SK-N-MC (cell line): Measurements from ENCODE around the gene CDC42EP5.

Experiments used
- DNase-seq: peaks from one replicate; pipeline ENCODE4 v3.0.0-alpha.2; 2011; ENCODE audit warnings: low read depth, low spot score
- H3K27ac ChIP-seq: fragments of 200-600 bp; sonication (generic); 2 replicates; pipeline ENCODE4 v1.5.1; 2016; ENCODE audit warnings: mixed run types
- H3K36me3 ChIP-seq: fragments of 200-600 bp; sonication (generic); 2 replicates; pipeline ENCODE4 v1.6.1; 2017; ENCODE audit warnings: antibody characterized with exemption, low read length, mixed read lengths; ENCODE audit not compliant: insufficient read depth
- H3K4me3 ChIP-seq: fragments of 200-600 bp; sonication (generic); 2 replicates; pipeline ENCODE4 v1.5.1; 2016
- H3K9ac ChIP-seq: fragments of 200-600 bp; sonication (generic); 2 replicates; pipeline ENCODE4 v1.8.0; 2017; ENCODE audit warnings: mixed run types, mixed read lengths; ENCODE audit not compliant: insufficient read length
- H3K9me3 ChIP-seq: fragments of 200-600 bp; sonication (generic); 2 replicates; pipeline ENCODE4 v1.6.1; 2017; ENCODE audit warnings: low read depth, mild to moderate bottlenecking, antibody characterized with exemption, low read length, moderate library complexity, mixed read lengths
- EZH2 ChIP-seq: fragments of 200-600 bp; sonication (generic); IDR thresholded peaks from one replicate; pipeline ENCODE4 v1.6.1; 2017; ENCODE audit warnings: antibody characterized with exemption
- FOXP2 ChIP-seq: optimal IDR thresholded peaks from 2 replicates; pipeline ENCODE3; 2011; ENCODE audit warnings: mild to moderate bottlenecking, moderate library complexity; ENCODE audit not compliant: insufficient read depth; ENCODE audit errors: extremely low read length, control extremely low read depth
- POLR2AphosphoS5 ChIP-seq: IDR thresholded peaks from 2 replicates; pipeline ENCODE4 v1.6.1; 2012; ENCODE audit warnings: mild to moderate bottlenecking, low read depth, low read length, borderline replicate concordance

CDC42EP5 gene

GRCh38 chr19:54492568-54492967 is 19.5 kb upstream of the CDC42EP5 start:
- DNase-seq: no peak
- no peak for TF ChIP-seq EZH2
- TF ChIP-seq POLR2AphosphoS5: no peak
- no peak for TF ChIP-seq FOXP2
- no peak overlapping the region for H3K27ac ChIP-seq
- H3K36me3 ChIP-seq: no peaks in the 10 kb centered on the region
- no peaks in the 10 kb centered on the region for H3K9me3 ChIP-seq
- no peak overlapping the region for H3K9ac ChIP-seq
- no peak overlapping the region for H3K4me3 ChIP-seq

- Histone ChIP-seq H3K27ac (no peak overlapping the region), H3K9ac (no peak overlapping the region), H3K4me3 (no peak overlapping the region), H3K9me3 (no peaks in the 10 kb centered on the region), H3K36me3 (no peaks in the 10 kb centered on the region)
- DNase-seq: no peak
- TF ChIP-seq EZH2 (no peak), POLR2AphosphoS5 (no peak), FOXP2 (no peak)
These were observed 16.7 kb upstream of the CDC42EP5 start for GRCh38 chr19:54489766-54490165.

- no peak overlapping the region for H3K4me3 ChIP-seq
- no peak overlapping the region for H3K9ac ChIP-seq
- DNase-seq: no peak
- no peaks in the 10 kb centered on the region for H3K36me3 ChIP-seq
- no peak for TF ChIP-seq POLR2AphosphoS5
- no peak for TF ChIP-seq EZH2
- no peak for TF ChIP-seq FOXP2
- no peaks in the 10 kb centered on the region for H3K9me3 ChIP-seq
- H3K27ac ChIP-seq: no peak overlapping the region
These were observed 16.2 kb upstream of the CDC42EP5 start for GRCh38 chr19:54489341-54489740.

GRCh38 chr19:54485851-54486250 is 12.8 kb upstream of the CDC42EP5 start:
- Histone ChIP-seq H3K27ac (no peak overlapping the region), H3K4me3 (no peak overlapping the region), H3K9ac (no peak overlapping the region), H3K9me3 (no peaks in the 10 kb centered on the region), H3K36me3 (no peaks in the 10 kb centered on the region)
- DNase-seq: no peak
- TF ChIP-seq FOXP2 (no peak), EZH2 (no peak), POLR2AphosphoS5 (no peak)

- Histone ChIP-seq H3K4me3 (no peak overlapping the region), H3K36me3 (no peaks in the 10 kb centered on the region), H3K9me3 (no peaks in the 10 kb centered on the region), H3K27ac (no peak overlapping the region), H3K9ac (no peak overlapping the region)
- DNase-seq: no peak
- TF ChIP-seq FOXP2 (no peak), POLR2AphosphoS5 (no peak), EZH2 (no peak)
These were observed 11.4 kb upstream of the CDC42EP5 start for GRCh38 chr19:54484451-54484850.

- DNase-seq: no peak
These were observed 9.8 kb upstream of the CDC42EP5 start for GRCh38 chr19:54482889-54483288.

GRCh38 chr19:54481326-54481930 is 8.3 kb upstream of the CDC42EP5 start:
- DNase-seq: no peak
- H3K4me3 ChIP-seq: no peak overlapping the region
- H3K27ac ChIP-seq: no peak overlapping the region
- H3K9me3 ChIP-seq: no peaks in the 10 kb centered on the region
- TF ChIP-seq EZH2 (no peak), FOXP2 (no peak), POLR2AphosphoS5 (no peak)
- H3K9ac ChIP-seq: no peak overlapping the region
- no peaks in the 10 kb centered on the region for H3K36me3 ChIP-seq

More at GRCh38 chr19:54482889-54483288, 9.8 kb upstream of the CDC42EP5 start:
- no peak overlapping the region for H3K9ac ChIP-seq
- no peaks in the 10 kb centered on the region for H3K36me3 ChIP-seq
- no peaks in the 10 kb centered on the region for H3K9me3 ChIP-seq
- no peak overlapping the region for H3K27ac ChIP-seq
- H3K4me3 ChIP-seq: no peak overlapping the region
- TF ChIP-seq EZH2 (no peak), FOXP2 (no peak), POLR2AphosphoS5 (no peak)

- TF ChIP-seq POLR2AphosphoS5: no peak
- no peak overlapping the region for H3K9ac ChIP-seq
- H3K36me3 ChIP-seq: no peaks in the 10 kb centered on the region
- H3K9me3 ChIP-seq: no peaks in the 10 kb centered on the region
- no peak for DNase-seq
- no peak overlapping the region for H3K27ac ChIP-seq
- no peak overlapping the region for H3K4me3 ChIP-seq
These were observed 7.0 kb upstream of the CDC42EP5 start for GRCh38 chr19:54480051-54480450.

GRCh38 chr19:54478677-54479266 is 5.7 kb upstream of the CDC42EP5 start:
- Histone ChIP-seq H3K9me3 (no peaks in the 10 kb centered on the region), H3K36me3 (no peaks in the 10 kb centered on the region), H3K4me3 (no peak overlapping the region), H3K9ac (no peak overlapping the region), H3K27ac (no peak overlapping the region)
- DNase-seq: no peak
- TF ChIP-seq FOXP2 (no peak), EZH2 (no peak), POLR2AphosphoS5 (no peak)
